A204.1 (cell line): ENCODE measurements around the gene TNNT1.
A peak's percentile ranks its signal among the peaks of the same experiment; 100 is the strongest.
"Not testable (repeated sequence)": the region's sequence is repeated elsewhere in the genome, so short reads cannot be mapped to it uniquely, and the experiment has no call there.

ENCODE experiments used
- FAIRE-seq: peaks from 2 replicates; lab custom pipeline; 2012; peaks lifted over from hg19 to GRCh38; lab: Jason Lieb, UNC

TNNT1 gene

GRCh38 chr19:55169136-55169535 is 20.1 kb upstream of the TNNT1 start:
- no peak for FAIRE-seq

- peak; percentile 98 for FAIRE-seq
Measured at GRCh38 chr19:55166530-55167268, 17.7 kb upstream of the TNNT1 start, which contains the start of gene DNAAF3. DNAAF3 (minus strand) TSS chr19:55166613; CDS start chr19:55166413, 200 bp downstream.

DNA sequence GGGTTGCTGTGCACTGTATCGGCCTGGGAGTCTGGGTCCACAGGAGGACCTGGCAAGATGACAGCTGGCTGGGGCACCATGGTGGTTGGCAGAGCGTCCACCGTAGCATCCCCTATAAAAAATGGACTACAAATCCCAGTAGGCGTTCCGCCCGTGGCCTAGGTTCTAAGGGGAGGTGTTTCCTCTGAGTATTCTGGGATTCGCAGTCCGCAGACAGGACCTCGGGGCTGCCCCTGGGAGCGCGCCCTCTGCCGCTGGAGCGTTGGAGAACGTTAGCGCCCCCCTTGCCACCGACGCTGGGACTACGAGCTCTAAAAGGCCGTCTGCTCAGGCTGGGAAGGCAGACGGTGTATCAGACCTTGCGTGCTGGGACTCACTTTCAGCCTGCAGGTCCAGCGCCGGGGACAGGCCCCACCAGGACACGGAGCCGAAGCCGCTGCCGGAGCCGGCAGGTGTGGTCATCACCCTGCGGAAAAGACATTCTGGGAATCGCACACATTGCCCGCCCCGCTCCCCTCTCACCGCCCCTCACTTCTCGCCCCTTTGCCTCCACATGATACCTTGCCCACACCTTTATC is 17.0 kb upstream of the TNNT1 start:
- no peak for FAIRE-seq

DNA sequence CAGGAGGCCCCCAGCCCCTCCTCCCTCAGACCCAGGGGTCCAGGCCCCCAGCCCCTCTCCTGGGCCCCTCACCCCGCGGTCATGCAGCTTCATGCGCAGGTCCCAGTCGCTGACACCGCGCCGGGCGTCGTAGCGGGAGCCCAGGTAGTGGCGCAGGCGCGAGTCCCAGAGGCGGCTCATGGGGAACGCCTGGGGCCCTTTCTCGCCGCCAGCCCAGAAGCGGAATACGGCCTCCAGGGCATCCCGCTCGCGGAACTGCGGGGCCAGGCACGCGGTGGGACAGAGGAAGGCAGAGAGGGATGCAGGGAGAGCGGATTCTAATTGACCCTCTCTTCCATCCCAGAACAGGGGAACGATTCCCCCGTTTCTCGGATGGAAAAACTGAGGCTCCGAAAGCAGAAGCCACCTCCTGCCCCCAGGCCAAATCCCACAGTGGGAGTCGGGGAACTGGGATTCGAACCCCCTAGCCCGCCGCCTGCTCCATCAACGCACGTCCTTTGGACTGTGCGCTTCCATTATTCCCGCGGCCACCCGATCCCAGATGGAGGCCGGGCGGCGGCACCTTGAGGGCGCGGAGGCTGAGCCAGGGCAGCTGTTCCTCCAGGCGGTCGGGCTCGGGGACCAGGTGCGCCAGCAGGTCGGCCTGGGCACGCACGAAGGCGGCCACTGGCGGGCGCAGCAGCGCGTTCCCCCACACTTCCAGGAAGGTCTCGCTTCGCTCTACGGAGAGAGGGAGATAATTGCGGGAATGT is 12.7 kb upstream of the TNNT1 start:
- no peak for FAIRE-seq

- FAIRE-seq = no peak
Measured at GRCh38 chr19:55160986-55161365, 12.0 kb upstream of the TNNT1 start.

GRCh38 chr19:55160128-55160985 is 11.4 kb upstream of the TNNT1 start:
- no peak for FAIRE-seq

- no peak for FAIRE-seq
Measured at GRCh38 chr19:55158848-55159749, 10.1 kb upstream of the TNNT1 start.

DNA sequence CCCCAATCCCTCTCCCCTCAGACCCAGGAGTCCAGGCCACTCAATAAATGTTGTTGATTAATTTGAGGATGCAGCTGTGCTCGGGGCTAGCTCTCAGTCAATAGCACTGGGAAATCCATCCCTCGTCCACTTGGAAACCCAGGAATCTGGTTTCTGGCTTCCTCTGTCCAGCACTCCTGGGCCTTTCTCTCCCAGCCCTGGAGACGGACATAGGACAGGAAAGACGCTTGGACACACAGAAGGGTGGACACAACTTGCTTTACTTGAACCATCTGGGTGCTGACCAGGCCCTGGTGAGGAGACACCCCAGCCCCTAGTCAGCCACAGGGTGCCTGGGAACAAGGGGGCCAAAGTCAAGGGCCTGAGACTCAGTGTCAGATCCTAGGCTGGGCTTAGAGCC is 9.4 kb upstream of the TNNT1 start:
- FAIRE-seq = no peak

DNA sequence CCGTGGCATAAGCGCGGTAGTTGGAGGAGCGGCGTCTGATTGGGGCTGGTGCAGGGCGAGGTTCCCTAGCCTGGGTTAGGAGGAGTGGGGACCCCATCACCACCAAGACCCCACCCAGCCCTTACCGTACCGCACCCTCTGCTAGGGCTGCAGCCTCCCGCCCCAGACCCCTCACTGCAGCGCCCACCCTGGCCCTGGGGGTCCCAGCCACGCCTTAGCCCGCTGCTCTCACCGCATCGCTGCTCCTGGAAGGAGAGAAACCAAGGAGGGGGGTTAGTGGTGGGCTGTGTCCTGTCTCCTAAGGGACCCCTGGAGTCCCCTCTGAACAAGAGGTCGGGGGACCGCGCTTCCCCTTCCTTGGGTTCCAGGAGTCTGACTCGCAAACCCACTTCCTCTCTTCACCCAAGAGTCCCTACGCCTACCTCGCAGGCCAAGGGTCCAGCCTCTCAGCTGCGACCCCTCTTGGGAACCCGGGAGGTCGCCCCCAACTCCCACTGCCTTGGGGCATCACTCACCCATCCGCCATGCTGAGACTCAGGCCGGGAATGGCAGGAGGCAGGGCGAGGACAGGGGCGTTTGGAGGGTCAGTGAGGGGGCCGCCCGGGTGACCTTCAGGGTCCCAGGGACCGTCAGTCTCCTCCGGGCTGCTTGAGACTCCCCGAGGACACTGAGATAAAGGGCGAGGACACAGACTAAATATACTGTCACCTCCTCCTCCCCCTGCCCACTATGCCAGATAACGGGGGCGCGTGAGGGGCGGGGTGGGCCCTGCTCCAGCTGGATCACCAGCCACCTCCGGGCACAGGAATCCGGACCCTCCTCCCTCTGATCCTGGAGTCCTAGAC is 8.3 kb upstream of the TNNT1 start, which contains the start of gene TNNI3:
TSS of gene TNNI3 (minus strand) at position 669 of the 845 bp plus-strand sequence. CDS start at position 526, 143 bp downstream.
- FAIRE-seq = no peak

DNA sequence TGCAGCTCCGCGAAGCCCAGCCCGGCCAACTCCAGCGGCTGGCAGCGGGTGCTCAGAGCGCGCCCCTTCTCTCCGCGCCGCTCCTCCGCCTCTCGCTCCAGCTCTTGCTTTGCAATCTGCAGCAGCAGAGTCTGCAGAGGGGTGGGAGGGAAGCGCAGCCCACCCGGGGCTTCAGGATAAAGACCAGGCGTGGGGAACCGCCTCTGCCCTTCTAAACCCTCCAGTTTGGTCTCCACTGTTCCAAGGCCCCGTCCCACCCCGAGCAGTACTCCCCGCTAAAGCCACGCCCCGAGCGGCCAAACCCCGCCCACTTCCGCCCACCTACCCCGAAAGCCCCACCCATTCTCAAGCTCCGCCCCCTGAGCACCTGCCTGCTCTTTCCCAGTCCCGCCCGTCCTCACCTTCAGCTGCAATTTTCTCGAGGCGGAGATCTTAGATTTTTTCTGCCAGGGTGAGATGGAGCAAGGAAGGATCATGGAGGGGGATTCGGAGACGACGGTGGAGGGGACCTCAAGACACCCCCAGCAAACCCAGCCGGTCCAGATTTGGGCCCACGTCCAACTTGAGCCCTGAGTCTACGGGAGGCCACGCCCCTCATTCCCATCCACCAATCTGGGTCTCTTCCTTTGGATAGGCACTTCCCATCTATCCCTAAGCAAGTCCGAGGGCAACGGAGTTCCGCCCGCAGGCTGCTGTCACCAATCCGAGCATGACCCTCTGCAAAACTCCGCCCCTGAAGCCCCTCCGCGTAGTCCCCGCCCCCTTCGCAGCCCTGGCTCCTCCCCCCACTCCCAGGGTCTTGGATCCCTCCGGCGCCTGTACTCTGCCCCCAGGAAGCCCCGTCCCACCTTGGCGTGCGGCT is 7.4 kb upstream of the TNNT1 start:
- no peak for FAIRE-seq

GRCh38 chr19:55155784-55156183 is 6.8 kb upstream of the TNNT1 start:
- FAIRE-seq = not testable (repeated sequence)

GRCh38 chr19:55153652-55154264 is 4.8 kb upstream of the TNNT1 start:
- FAIRE-seq = no peak

DNA sequence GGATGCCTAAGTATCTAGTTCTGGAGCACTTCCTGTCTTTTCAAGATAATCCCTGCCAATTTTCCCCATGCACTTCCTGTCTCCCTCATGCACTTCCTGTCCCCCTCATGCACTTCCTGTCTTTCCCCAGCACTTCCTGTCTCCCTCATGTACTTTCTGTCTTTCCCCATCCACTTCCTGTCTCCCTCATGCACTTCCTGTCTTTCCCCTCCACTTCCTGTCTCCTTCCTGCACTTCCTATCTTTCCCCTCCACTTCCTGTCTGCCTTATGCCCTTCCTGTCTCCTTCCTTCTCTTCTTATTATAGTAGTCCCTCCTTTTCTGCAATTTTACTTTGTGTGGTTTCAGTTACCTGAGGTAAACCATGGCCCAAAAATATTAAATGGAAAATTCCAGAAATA is 3.0 kb upstream of the TNNT1 start:
- FAIRE-seq = no peak

DNA sequence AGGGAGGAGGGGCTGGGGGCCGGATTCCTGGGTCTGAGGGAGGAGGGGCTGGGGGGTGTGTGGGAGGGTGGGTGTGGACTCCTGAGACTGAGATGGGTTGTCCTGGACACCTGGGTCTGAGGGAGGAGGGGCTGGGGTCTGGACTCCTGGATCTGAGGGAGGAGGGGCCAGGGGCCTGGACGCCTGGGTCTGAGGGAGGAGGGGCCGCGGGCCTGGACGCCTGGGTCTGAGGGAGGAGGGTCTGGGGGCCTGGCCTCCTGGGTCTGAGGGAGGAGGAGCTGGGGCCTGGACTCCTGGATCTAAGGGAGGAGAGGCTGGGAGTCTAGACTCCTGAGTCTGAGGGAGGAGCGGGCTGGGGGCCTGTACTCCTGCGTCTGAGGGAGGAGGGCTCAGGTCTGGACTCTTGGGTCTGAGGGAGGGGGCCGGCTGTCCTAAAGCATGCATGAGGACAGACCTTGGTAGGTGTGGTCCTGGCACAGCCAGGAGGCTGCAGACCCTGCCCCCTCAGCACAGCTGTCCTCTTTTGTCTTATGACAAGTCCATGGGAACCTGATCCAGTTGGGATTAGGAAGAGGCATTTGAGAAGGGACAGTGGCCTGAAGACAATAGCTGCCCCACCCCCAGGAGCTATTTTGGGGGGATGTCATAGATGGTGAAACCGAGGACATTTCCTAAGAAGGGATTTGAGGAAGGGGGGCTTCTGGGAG is 1.3 kb downstream of the TNNT1 start:
- FAIRE-seq = no peak

DNA sequence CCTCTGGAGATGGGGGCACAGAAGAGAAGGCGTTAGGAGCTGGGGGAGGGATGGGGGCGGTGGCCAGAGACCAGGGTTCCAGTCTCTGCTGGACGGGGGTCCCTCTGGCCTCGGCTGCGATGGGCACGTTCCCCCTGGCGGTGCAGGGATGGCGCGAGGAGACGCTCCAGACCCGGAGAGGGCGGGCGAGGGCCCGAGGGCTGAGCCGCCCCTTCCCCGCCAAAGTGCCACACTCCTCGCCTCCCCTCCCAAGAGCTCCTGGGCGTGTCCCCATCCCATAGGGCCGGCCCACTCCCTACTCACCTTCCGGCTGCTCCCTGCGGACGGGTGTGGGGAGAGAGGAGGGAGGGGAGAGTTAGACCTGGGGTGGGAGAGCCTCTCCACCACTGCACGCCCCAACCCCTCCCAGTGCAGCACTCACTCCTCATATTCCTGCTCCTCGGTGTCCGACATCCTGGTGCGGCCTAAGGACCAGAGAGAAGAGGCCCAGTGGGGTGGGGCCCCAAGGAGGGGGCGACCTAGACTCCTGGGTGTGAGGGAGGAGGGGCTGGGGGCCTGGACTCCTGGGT is 2.2 kb downstream of the TNNT1 start:
- FAIRE-seq = no peak

DNA sequence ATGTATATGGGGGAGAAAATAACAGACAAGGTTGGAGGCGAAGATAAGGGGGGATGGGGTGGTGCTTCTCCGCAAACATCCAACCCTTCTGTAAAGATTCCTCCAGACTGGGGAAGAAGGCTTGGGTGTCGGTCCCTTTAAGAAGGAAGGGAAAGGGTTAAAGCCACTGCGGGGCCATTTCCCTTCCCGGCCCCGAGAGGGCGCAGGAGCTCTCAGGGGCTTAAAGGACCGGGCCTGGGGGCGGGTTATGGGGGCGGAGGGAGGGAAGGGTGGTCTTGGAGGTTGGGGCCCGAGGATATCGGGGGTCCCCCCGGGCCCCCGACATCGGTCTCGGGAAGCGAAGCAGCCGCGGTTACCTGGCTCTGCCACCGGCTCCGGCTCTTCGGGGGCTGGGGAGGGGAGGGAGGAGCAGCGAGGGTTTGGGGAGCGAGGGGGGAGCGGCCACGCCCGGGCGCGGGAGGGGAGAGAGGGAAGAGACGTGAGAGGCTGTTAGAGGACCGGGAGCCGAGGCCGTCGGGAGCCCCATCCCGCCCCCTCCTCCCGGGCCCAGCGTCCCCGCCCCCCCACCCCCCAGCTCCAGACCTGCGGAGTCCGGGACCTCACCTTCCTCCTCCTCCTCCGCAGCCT is 2.8 kb downstream of the TNNT1 start:
- FAIRE-seq = no peak

GRCh38 chr19:55145232-55145631 is 3.8 kb downstream of the TNNT1 start:
- no peak for FAIRE-seq
